GM21529 (cell line): ENCODE measurements around the gene TACO1.

ENCODE experiments used
- ATAC-seq: cut with Tn5 transposase; IDR thresholded peaks from one replicate; pipeline ENCODE4 v1.9.1; 2021; ENCODE audit not compliant: unreplicated experiment

TACO1 gene

GRCh38 chr17:63634816-63635215 lies 34.1 kb downstream of the TACO1 start:
- ATAC-seq = no peak

GRCh38 chr17:63635290-63635689 lies 34.6 kb downstream of the TACO1 start:
- ATAC-seq = no peak

GRCh38 chr17:63635787-63636186 lies 35.1 kb downstream of the TACO1 start:
- ATAC-seq = no peak

- no peak for ATAC-seq
These were observed 38.4 kb downstream of the TACO1 start for GRCh38 chr17:63639125-63639524.

GRCh38 chr17:63640038-63640437 lies 39.3 kb downstream of the TACO1 start:
- no peak for ATAC-seq

- no peak for ATAC-seq
These were observed 41.2 kb downstream of the TACO1 start for GRCh38 chr17:63641692-63642448.

- no peak for ATAC-seq
These were observed 44.2 kb downstream of the TACO1 start for GRCh38 chr17:63644846-63645245.

- peak; percentile 65 for ATAC-seq
These were observed 45.2 kb downstream of the TACO1 start for GRCh38 chr17:63645775-63646487.

- ATAC-seq = peak; percentile 86
These were observed 45.8 kb downstream of the TACO1 start for GRCh38 chr17:63646488-63646806.

- no peak for ATAC-seq
These were observed 46.5 kb downstream of the TACO1 start for GRCh38 chr17:63647065-63647725.

- no peak for ATAC-seq
These were observed 47.2 kb downstream of the TACO1 start for GRCh38 chr17:63647936-63648335.

- no peak for ATAC-seq
These were observed 49.1 kb downstream of the TACO1 start for GRCh38 chr17:63649813-63650212.

- ATAC-seq = no peak
These were observed 51.4 kb downstream of the TACO1 start for GRCh38 chr17:63652106-63652505.

GRCh38 chr17:63653050-63653449 lies 52.4 kb downstream of the TACO1 start:
- no peak for ATAC-seq

GRCh38 chr17:63657786-63658185 lies 57.1 kb downstream of the TACO1 start:
- ATAC-seq = no peak
